Measurements from ENCODE around the gene SUMO1.

GRCh38 chr2:202203348-202203747 lies 35.0 kb downstream of the SUMO1 start:
- TF ChIP-seq GATA2 (IDR thresholded peaks at IDR 0.05; ENCODE audit: low read depth, low read length) (no peak), GATA3 (IDR thresholded peaks at IDR 0.05; ENCODE audit: low read depth, low read length) (no peak)
